ENCODE data around the gene CCDC188. TPM values are rescaled to one million over a fixed set of nuclear protein-coding genes. Genes with fewer than 3 reads are reported as not detected.

Gene CCDC188
- total and polyA plus RNA-seq, 9 of the 15 experiments (the other 6 are each of a cell fraction or from before 2014, with no cell fraction given), result not detected

DNA sequence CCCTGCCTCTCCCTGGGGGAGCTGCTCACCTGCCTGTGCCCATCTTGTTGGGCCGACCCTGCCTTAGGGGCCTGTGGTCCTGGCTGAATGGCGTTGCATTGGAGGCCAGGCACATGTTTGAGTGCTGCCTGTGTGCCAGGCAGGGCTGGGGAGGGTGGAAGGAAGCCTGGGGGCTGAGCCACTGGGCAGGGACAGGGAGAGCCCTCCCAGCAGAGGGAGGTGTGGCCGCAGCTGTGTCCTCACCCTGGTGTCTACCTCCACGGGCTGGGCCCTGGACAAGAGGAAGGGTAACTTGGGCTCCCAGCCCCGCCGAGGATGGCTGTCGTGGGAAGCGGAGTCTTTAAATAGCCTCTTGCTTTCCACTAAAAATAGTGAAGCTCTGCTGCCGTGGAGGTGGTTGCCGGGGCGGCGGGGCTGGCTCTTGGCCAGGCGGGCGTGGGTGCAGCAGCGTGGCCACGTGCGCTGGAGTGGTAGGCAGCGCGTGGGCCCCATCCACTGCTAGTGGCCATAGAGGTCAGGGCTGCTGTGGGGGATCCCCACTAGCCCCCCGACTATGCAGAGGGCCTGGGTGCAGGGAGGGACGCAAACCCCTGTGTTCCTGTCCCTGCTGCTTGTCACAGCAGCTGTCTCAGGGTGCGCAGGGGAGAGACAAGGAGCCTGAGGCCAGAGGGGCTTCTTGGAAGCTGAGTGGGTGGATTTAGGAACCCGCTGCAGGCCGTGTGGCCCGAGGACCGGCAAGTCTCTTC is 13.0 kb downstream of the CCDC188 start (continued):
- TF ChIP-seq SMC3 (conservative IDR thresholded peaks at IDR 0.05; ENCODE audit: insufficient read depth, low read depth, low read length), result 0 out of 2 replicates have a peak, but pooled peaks have one; percentile 2
- no peak for TF ChIP-seq CEBPB (tag; IDR thresholded peaks at IDR 0.05)
- TF ChIP-seq ZNF764 (CRISPR knock-in tag; IDR thresholded peaks at IDR 0.05; ENCODE audit: low read depth), result peak; percentile 24; the same call in 1 of the 2 replicates
- TF ChIP-seq WHSC1 (IDR thresholded peaks at IDR 0.05; ENCODE audit: low read length), result peak; percentile 50
- peak; percentile 62 for TF ChIP-seq EGR1 (conservative IDR thresholded peaks at IDR 0.05)
- TF ChIP-seq, protein P1, sequence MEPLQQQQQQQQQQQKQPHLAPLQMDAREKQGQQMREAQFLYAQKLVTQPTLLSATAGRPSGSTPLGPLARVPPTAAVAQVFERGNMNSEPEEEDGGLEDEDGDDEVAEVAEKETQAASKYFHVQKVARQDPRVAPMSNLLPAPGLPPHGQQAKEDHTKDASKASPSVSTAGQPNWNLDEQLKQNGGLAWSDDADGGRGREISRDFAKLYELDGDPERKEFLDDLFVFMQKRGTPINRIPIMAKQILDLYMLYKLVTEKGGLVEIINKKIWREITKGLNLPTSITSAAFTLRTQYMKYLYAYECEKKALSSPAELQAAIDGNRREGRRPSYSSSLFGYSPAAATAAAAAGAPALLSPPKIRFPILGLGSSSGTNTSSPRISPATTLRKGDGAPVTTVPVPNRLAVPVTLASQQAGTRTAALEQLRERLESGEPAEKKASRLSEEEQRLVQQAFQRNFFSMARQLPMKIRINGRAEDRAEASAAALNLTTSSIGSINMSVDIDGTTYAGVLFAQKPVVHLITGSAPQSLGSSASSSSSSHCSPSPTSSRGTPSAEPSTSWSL (CRISPR knock-in tag; IDR thresholded peaks at IDR 0.05; ENCODE audit: borderline replicate concordance), result 0 out of 2 replicates have a peak, but pooled peaks have one; percentile 29
- TF ChIP-seq FIP1L1 (IDR thresholded peaks at IDR 0.05; ENCODE audit: low read depth, low read length, poor library complexity, severe bottlenecking), result peak; percentile 11
- TF ChIP-seq, protein P2, sequence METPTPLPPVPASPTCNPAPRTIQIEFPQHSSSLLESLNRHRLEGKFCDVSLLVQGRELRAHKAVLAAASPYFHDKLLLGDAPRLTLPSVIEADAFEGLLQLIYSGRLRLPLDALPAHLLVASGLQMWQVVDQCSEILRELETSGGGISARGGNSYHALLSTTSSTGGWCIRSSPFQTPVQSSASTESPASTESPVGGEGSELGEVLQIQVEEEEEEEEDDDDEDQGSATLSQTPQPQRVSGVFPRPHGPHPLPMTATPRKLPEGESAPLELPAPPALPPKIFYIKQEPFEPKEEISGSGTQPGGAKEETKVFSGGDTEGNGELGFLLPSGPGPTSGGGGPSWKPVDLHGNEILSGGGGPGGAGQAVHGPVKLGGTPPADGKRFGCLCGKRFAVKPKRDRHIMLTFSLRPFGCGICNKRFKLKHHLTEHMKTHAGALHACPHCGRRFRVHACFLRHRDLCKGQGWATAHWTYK (CRISPR knock-in tag; IDR thresholded peaks at IDR 0.05), result peak; percentile 62; the same call in 1 of the 2 replicates
- peak; percentile 46; the same call in 1 of the 2 replicates for TF ChIP-seq BHLHE40 (IDR thresholded peaks at IDR 0.05; ENCODE audit: low read length)
- no peak for TF ChIP-seq FOXK1 (CRISPR knock-in tag; IDR thresholded peaks at IDR 0.05; ENCODE audit: borderline replicate concordance)
- TF ChIP-seq, protein P3, sequence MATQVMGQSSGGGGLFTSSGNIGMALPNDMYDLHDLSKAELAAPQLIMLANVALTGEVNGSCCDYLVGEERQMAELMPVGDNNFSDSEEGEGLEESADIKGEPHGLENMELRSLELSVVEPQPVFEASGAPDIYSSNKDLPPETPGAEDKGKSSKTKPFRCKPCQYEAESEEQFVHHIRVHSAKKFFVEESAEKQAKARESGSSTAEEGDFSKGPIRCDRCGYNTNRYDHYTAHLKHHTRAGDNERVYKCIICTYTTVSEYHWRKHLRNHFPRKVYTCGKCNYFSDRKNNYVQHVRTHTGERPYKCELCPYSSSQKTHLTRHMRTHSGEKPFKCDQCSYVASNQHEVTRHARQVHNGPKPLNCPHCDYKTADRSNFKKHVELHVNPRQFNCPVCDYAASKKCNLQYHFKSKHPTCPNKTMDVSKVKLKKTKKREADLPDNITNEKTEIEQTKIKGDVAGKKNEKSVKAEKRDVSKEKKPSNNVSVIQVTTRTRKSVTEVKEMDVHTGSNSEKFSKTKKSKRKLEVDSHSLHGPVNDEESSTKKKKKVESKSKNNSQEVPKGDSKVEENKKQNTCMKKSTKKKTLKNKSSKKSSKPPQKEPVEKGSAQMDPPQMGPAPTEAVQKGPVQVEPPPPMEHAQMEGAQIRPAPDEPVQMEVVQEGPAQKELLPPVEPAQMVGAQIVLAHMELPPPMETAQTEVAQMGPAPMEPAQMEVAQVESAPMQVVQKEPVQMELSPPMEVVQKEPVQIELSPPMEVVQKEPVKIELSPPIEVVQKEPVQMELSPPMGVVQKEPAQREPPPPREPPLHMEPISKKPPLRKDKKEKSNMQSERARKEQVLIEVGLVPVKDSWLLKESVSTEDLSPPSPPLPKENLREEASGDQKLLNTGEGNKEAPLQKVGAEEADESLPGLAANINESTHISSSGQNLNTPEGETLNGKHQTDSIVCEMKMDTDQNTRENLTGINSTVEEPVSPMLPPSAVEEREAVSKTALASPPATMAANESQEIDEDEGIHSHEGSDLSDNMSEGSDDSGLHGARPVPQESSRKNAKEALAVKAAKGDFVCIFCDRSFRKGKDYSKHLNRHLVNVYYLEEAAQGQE (IDR thresholded peaks at IDR 0.05; ENCODE audit: borderline replicate concordance), result no peak
- TF ChIP-seq, protein P3 (CRISPR knock-in tag; IDR thresholded peaks at IDR 0.05; ENCODE audit: low read depth), result 0 out of 2 replicates have a peak, but pooled peaks have one; percentile 17
